Measurements from ENCODE around the gene UBFD1.

GRCh38 chr16:23608194-23608593, 50.7 kb downstream of the UBFD1 start:
- no peak for TF ChIP-seq CTCF (IDR thresholded peaks at IDR 0.05)
- TF ChIP-seq POLR2AphosphoS5 (IDR thresholded peaks at IDR 0.05) = no peak
